ENCODE measurements around the gene AATK. TPM values are rescaled to one million over a fixed set of nuclear protein-coding genes. Genes with fewer than 3 reads are reported as not detected.
A peak's percentile ranks its signal among the peaks of the same experiment; 100 is the strongest.

AATK gene
- total and polyA plus RNA-seq, 9 of the 15 experiments (the other 6 are each of a cell fraction or from before 2014, with no cell fraction given): 0.11 to 0.55 (median 0.38) TPM; not detected in 5

GRCh38 chr17:81112450-81112849, 53.6 kb downstream of the AATK start:
- no peak for FAIRE-seq
- Histone ChIP-seq H3K27me3 (ENCODE audit: control insufficient read depth in 2 of 2, insufficient read depth in 2 of 2, low read length in 2 of 2) (no peaks in the 10 kb centered on the region), H3K9ac (ENCODE audit: insufficient read depth in 1 of 2, low read depth in 2 of 2, low read length in 2 of 2) (peak overlapping the region in 1 of 2 experiments; percentile 28; a peak in 1 of 4 replicates), H3K27ac (ENCODE audit: extremely low read depth, low read depth, low read length) (no peak overlapping the region), H2AFZ (ENCODE audit: low read depth, low read length) (no peak overlapping the region), H3K79me2 (ENCODE audit: control insufficient read depth, insufficient read depth, low read length) (no peaks in the 10 kb centered on the region), H3K4me1 (replicated peaks in 1 of 2; ENCODE audit: control insufficient read depth in 2 of 2, insufficient read depth in 2 of 2, low read length in 2 of 2) (peaks cover 7 to 71% of the 10 kb centered on the region in 2 experiments), H3K9me3 (replicated peaks; ENCODE audit: control insufficient read depth, insufficient read depth, low read depth, low read length) (no peaks in the 10 kb centered on the region), H3K4me3 (no peak overlapping the region), H3K36me3 (ENCODE audit: control insufficient read depth, insufficient read depth, low read length) (peaks cover 18% of the 10 kb centered on the region; the same call in 1 of the 3 replicates), H3K9me1 (ENCODE audit: control insufficient read depth, insufficient read depth, low read length) (peaks cover 2% of the 10 kb centered on the region), H4K20me1 (replicated peaks; ENCODE audit: control insufficient read depth, insufficient read depth, low read length) (0 out of 2 replicates have a peak, but pooled peaks cover 6% of the 10 kb centered on the region), H3K4me2 (ENCODE audit: insufficient read depth, low read length) (no peak overlapping the region)
- 96% methylated on average over 23 of the region's 23 CpGs for WGBS (ENCODE audit: insufficient coverage, low coverage, missing lambda C conversion rate)
- ChIA-PET POLR2A (interaction anchor here (0.6 to 1.2 kb wide), 3 partner anchors 14 to 126 kb away, joined by 3 to 5 read pairs (median 3); partner anchors contain the start of genes NDUFAF8 and TEPSIN), CTCF (ENCODE audit: low intra/inter-chr PET ratio) (interaction anchor here (1.2 kb wide), 1 partner anchor 11 kb away, joined by 6 read pairs; no protein-coding TSS in a partner anchor)
- intact Hi-C loops (cut with micrococcal nuclease) (no loop called here), in situ Hi-C loops (cut with MboI) (no loop called here)
- no peak for ATAC-seq
- BruUV-seq (replicated peaks): no TSS peak
- no peak for DNase-seq (ENCODE audit: extremely low read depth in 1 of 4, low spot score in 3 of 4)
- TF ChIP-seq, protein P1, sequence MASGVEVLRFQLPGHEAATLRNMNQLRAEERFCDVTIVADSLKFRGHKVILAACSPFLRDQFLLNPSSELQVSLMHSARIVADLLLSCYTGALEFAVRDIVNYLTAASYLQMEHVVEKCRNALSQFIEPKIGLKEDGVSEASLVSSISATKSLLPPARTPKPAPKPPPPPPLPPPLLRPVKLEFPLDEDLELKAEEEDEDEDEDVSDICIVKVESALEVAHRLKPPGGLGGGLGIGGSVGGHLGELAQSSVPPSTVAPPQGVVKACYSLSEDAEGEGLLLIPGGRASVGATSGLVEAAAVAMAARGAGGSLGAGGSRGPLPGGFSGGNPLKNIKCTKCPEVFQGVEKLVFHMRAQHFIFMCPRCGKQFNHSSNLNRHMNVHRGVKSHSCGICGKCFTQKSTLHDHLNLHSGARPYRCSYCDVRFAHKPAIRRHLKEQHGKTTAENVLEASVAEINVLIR (CRISPR knock-in tag; IDR thresholded peaks at IDR 0.05): no peak
- TF ChIP-seq ZBTB7A (IDR thresholded peaks at IDR 0.05; ENCODE audit: borderline replicate concordance, control insufficient read depth, low read depth, low read length): no peak
- TF ChIP-seq, protein P2, sequence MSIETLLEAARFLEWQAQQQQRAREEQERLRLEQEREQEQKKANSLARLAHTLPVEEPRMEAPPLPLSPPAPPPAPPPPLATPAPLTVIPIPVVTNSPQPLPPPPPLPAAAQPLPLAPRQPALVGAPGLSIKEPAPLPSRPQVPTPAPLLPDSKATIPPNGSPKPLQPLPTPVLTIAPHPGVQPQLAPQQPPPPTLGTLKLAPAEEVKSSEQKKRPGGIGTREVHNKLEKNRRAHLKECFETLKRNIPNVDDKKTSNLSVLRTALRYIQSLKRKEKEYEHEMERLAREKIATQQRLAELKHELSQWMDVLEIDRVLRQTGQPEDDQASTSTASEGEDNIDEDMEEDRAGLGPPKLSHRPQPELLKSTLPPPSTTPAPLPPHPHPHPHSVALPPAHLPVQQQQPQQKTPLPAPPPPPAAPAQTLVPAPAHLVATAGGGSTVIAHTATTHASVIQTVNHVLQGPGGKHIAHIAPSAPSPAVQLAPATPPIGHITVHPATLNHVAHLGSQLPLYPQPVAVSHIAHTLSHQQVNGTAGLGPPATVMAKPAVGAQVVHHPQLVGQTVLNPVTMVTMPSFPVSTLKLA (conservative IDR thresholded peaks at IDR 0.05): no peak
- TF ChIP-seq, protein P3, sequence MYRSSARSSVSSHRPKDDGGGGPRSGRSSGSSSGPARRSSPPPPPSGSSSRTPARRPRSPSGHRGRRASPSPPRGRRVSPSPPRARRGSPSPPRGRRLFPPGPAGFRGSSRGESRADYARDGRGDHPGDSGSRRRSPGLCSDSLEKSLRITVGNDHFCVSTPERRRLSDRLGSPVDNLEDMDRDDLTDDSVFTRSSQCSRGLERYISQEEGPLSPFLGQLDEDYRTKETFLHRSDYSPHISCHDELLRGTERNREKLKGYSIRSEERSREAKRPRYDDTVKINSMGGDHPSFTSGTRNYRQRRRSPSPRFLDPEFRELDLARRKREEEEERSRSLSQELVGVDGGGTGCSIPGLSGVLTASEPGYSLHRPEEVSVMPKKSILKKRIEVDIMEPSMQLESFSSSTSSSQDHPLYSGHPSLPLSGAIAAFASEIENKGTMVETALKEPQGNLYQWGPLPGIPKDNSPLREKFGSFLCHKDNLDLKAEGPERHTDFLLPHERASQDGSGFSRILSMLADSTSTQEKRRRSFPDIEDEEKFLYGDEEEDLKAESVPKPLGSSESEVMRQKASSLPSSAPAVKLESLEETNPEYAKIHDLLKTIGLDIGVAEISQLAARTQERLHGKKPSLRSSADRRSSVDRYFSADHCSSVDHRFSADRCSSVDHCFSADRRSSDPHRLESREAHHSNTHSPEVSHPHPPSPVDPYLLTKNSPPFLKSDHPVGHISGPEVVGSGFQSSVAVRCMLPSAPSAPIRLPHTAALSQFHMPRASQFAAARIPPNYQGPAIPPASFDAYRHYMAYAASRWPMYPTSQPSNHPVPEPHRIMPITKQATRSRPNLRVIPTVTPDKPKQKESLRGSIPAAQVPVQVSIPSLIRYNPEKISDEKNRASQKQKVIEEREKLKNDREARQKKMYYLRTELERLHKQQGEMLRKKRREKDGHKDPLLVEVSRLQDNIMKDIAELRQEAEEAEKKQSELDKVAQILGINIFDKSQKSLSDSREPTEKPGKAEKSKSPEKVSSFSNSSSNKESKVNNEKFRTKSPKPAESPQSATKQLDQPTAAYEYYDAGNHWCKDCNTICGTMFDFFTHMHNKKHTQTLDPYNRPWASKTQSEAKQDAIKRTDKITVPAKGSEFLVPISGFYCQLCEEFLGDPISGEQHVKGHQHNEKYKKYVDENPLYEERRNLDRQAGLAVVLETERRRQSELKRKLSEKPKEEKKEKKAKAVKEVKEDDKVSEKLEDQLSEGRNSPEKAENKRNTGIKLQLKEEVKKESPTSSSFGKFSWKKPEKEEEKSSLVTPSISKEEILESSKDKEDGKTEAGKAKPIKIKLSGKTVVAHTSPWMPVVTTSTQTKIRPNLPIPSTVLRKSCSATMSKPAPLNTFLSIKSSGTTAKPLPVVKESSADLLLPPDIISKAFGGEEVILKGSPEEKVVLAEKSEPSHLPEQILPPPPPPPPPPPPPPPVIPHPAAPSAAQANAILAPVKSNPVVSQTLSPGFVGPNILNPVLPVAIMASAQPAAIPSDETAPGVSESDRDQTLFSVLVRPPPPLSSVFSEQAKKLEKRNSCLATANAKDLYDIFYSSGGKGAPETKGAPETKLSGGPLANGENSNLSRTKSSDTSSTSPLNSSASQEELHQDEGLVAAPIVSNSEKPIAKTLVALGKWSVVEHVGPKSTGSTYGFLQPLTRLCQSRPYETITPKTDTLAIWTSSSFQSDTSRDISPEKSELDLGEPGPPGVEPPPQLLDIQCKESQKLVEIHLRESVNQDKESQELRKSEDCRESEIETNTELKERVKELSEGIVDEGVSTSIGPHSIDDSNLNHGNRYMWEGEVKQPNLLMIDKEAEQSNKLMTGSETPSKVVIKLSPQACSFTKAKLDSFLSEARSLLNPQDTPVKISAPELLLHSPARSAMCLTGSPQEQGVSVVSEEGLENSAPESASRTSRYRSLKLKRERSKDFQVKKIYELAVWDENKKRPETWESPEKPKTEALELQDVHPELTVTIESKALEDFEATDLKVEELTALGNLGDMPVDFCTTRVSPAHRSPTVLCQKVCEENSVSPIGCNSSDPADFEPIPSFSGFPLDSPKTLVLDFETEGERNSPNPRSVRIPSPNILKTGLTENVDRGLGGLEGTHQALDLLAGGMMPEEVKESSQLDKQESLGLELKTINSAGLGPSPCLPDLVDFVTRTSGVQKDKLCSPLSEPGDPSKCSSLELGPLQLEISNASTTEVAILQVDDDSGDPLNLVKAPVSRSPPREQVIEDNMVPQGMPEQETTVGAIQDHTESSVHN (IDR thresholded peaks at IDR 0.05; ENCODE audit: borderline replicate concordance in 1 of 2, low read depth in 1 of 2): no peak
- TF ChIP-seq CBX2 (IDR thresholded peaks at IDR 0.05; ENCODE audit: insufficient read depth, low read length, poor library complexity, severe bottlenecking): no peak
- TF ChIP-seq RFX7 (CRISPR knock-in tag; IDR thresholded peaks at IDR 0.05): no peak
- no peak for TF ChIP-seq CREBBP (IDR thresholded peaks at IDR 0.05; ENCODE audit: low read depth, low read length)
- TF ChIP-seq RNF2 (IDR thresholded peaks at IDR 0.05): no peak
- no peak for TF ChIP-seq RUNX1 (IDR thresholded peaks at IDR 0.05; ENCODE audit: low read depth)
- no peak for TF ChIP-seq ZNF133 (CRISPR knock-in tag; IDR thresholded peaks at IDR 0.05)
- no peak for TF ChIP-seq STAG1 (CRISPR knock-in tag; IDR thresholded peaks at IDR 0.05; ENCODE audit: borderline replicate concordance)
- TF ChIP-seq CBFB (CRISPR knock-in tag; IDR thresholded peaks at IDR 0.05): no peak
